Smooth muscle cell (in vitro differentiated cells): ENCODE data around the gene KIRREL3. TPM values are rescaled to one million over a fixed set of nuclear protein-coding genes. Genes with fewer than 3 reads are reported as not detected.

Source experiments
- DNase-seq: peaks from one replicate; lab custom pipeline; 2025; ENCODE audit not compliant: unreplicated experiment; lab: John Stamatoyannopoulos, UW
- H2AFZ ChIP-seq: fragments of 200-600 bp; sonication (generic); 2 replicates; pipeline ENCODE4 v1.6.0; 2016; ENCODE audit warnings: antibody characterized with exemption, low read depth, mild to moderate bottlenecking
- H3F3A ChIP-seq: fragments of 200-600 bp; sonication (generic); 2 replicates; pipeline ENCODE4 v1.6.0; 2017; ENCODE audit warnings: antibody characterized with exemption, low read depth
- H3K27ac ChIP-seq: fragments of 200-600 bp; sonication (generic); 2 replicates; pipeline ENCODE4 v1.5.1; 2016; ENCODE audit warnings: low read depth, mild to moderate bottlenecking
- H3K27me3 ChIP-seq: fragments of 200-600 bp; sonication (generic); 2 replicates; pipeline ENCODE4 v1.6.1; 2016; ENCODE audit warnings: low read depth, mild to moderate bottlenecking
- H3K36me3 ChIP-seq: fragments of 200-600 bp; sonication (generic); 2 replicates; pipeline ENCODE4 v1.5.1; 2016; ENCODE audit warnings: low read depth
- H3K4me1 ChIP-seq: fragments of 200-600 bp; sonication (generic); 2 replicates; pipeline ENCODE4 v1.5.1; 2016; ENCODE audit warnings: low read depth
- H3K4me2 ChIP-seq: fragments of 200-600 bp; sonication (generic); 2 replicates; pipeline ENCODE4 v1.6.0; 2016; ENCODE audit warnings: mild to moderate bottlenecking
- H3K4me3 ChIP-seq: fragments of 200-600 bp; sonication (generic); 2 replicates; pipeline ENCODE4 v1.5.1; 2016; ENCODE audit warnings: mild to moderate bottlenecking
- H3K79me2 ChIP-seq: fragments of 200-600 bp; sonication (generic); 2 replicates; pipeline ENCODE4 v1.6.0; 2016; ENCODE audit warnings: low read depth, mild to moderate bottlenecking
- H3K9ac ChIP-seq: fragments of 200-600 bp; sonication (generic); 2 replicates; pipeline ENCODE4 v1.6.0; 2016; ENCODE audit warnings: low read depth
- H3K9me3 ChIP-seq: fragments of 200-600 bp; sonication (generic); replicated peaks from 2 replicates; pipeline ENCODE4 v1.5.1; 2016; ENCODE audit warnings: low read depth
- H4K20me1 ChIP-seq: fragments of 200-600 bp; sonication (generic); 2 replicates; pipeline ENCODE4 v1.6.0; 2016; ENCODE audit warnings: low read depth
- CTCF ChIP-seq: fragments of 200-600 bp; sonication (generic); IDR thresholded peaks from 2 replicates; pipeline ENCODE4 v1.5.1; 2017; ENCODE audit warnings: borderline replicate concordance, mild to moderate bottlenecking, antibody characterized with exemption; ENCODE audit not compliant: insufficient read depth, poor library complexity, severe bottlenecking
- WGBS: methylation state at CpG from one replicate; pipeline ENCODE4 v1.1.7; 2016; ENCODE audit warnings: low lambda C conversion rate; 5-methylcytosine and 5-hydroxymethylcytosine counted together
- polyA plus RNA-seq: library from polyadenylated mRNA; unstranded; fragments of >200 nt; fragmentation: Nextera tagmentation; extraction: Ambion mirVana; gene quantifications from 2 replicates; pipeline ENCODE4 v1.2.1, GENCODE V29; 2016
- total RNA-seq: library from RNA; depleted of rRNA; stranded (reverse); fragments of >200 nt; gene quantifications from 2 replicates; pipeline ENCODE4 v1.2.3, GENCODE V29; 2014

KIRREL3 gene
- total and polyA plus RNA-seq, 2 experiments from 2014 or later: 1.2 TPM; not detected in 1

GRCh38 chr11:126409620-126409985 lies 591.0 kb downstream of the KIRREL3 start:
- Histone ChIP-seq H3K79me2 (no peaks in the 10 kb centered on the region), H4K20me1 (peaks cover 32% of the 10 kb centered on the region), H2AFZ (no peak overlapping the region), H3K4me2 (no peak overlapping the region), H3K36me3 (no peaks in the 10 kb centered on the region), H3K27me3 (no peaks in the 10 kb centered on the region), H3F3A (no peaks in the 10 kb centered on the region), H3K9ac (no peak overlapping the region), H3K4me3 (no peak overlapping the region), H3K4me1 (peaks cover 5% of the 10 kb centered on the region), H3K27ac (no peak overlapping the region), H3K9me3 (no peaks in the 10 kb centered on the region)
- no peak for DNase-seq
- WGBS: 77% methylated on average over 3 of the region's 3 CpGs
- no peak for TF ChIP-seq CTCF

- 95% methylated on average over 12 of the region's 12 CpGs for WGBS
These were observed 591.5 kb downstream of the KIRREL3 start for GRCh38 chr11:126408901-126409619.

GRCh38 chr11:126408496-126408895 lies 592.1 kb downstream of the KIRREL3 start:
- Histone ChIP-seq H3K27me3 (no peaks in the 10 kb centered on the region), H3K27ac (no peak overlapping the region), H3K9me3 (no peaks in the 10 kb centered on the region), H3K4me1 (peaks cover 16% of the 10 kb centered on the region), H3K79me2 (no peaks in the 10 kb centered on the region), H3K4me2 (no peak overlapping the region), H4K20me1 (peaks cover 43% of the 10 kb centered on the region), H3K9ac (no peak overlapping the region), H3K4me3 (no peak overlapping the region), H2AFZ (no peak overlapping the region), H3K36me3 (no peaks in the 10 kb centered on the region), H3F3A (no peaks in the 10 kb centered on the region)
- no peak for DNase-seq
- 91% methylated on average over 12 of the region's 12 CpGs for WGBS
- TF ChIP-seq CTCF: no peak

More at GRCh38 chr11:126408901-126409619, 591.5 kb downstream of the KIRREL3 start:
- Histone ChIP-seq H3F3A (no peaks in the 10 kb centered on the region), H4K20me1 (peaks cover 37% of the 10 kb centered on the region), H3K4me1 (peaks cover 11% of the 10 kb centered on the region), H3K4me3 (no peak overlapping the region), H3K27ac (no peak overlapping the region), H3K9me3 (no peaks in the 10 kb centered on the region), H3K36me3 (no peaks in the 10 kb centered on the region), H3K9ac (no peak overlapping the region), H2AFZ (no peak overlapping the region), H3K4me2 (no peak overlapping the region), H3K27me3 (no peaks in the 10 kb centered on the region), H3K79me2 (no peaks in the 10 kb centered on the region)
- TF ChIP-seq CTCF: no peak
- DNase-seq: no peak

- H2AFZ ChIP-seq: no peak overlapping the region
- H3K9ac ChIP-seq: no peak overlapping the region
- no peak for TF ChIP-seq CTCF
- no peak overlapping the region for H3K27ac ChIP-seq
- DNase-seq: no peak
- WGBS: 92% methylated on average over 13 of the region's 15 CpGs
- peaks cover 4% of the 10 kb centered on the region for H3K79me2 ChIP-seq
- H3K4me2 ChIP-seq: no peak overlapping the region
- peaks cover 50% of the 10 kb centered on the region for H4K20me1 ChIP-seq
- H3K27me3 ChIP-seq: no peaks in the 10 kb centered on the region
- no peaks in the 10 kb centered on the region for H3K36me3 ChIP-seq
- no peak overlapping the region for H3K4me3 ChIP-seq
- no peaks in the 10 kb centered on the region for H3F3A ChIP-seq
- peaks cover 23% of the 10 kb centered on the region for H3K4me1 ChIP-seq
- no peaks in the 10 kb centered on the region for H3K9me3 ChIP-seq
These were observed 592.8 kb downstream of the KIRREL3 start for GRCh38 chr11:126407682-126408288.
